HepG2 (cell line): ENCODE measurements around the gene DISP1. TPM values are rescaled to one million over a fixed set of nuclear protein-coding genes. Genes with fewer than 3 reads are reported as not detected.
A peak's percentile ranks its signal among the peaks of the same experiment; 100 is the strongest.

Source experiments
- ATAC-seq: fragments of 200-7000 bp; cut with Tn5 transposase; 3 replicates; pipeline ENCODE4 v1.9.1; 2020; ENCODE audit warnings: mild to moderate bottlenecking, moderate library complexity
- BruUV-seq: library from RNA; stranded (reverse); fragments of 400-500 nt; replicated peaks from 2 replicates; lab custom pipeline; 2021; lab: Mats Ljungman, UMichigan
- CTCF ChIA-PET: fragments of 300-600 bp; formaldehyde crosslinking; extraction: SDS; loops from one replicate; lab custom pipeline; 2021; ENCODE audit warnings: low total read pairs, inconsistent platforms, low intra/inter-chr PET ratio; lab: Yijun Ruan, JAX
- POLR2A ChIA-PET: fragments of 350-600 bp; sonication (Branson Sonifier 250); formaldehyde crosslinking; loops from one replicate; lab custom pipeline; 2020; ENCODE audit warnings: antibody characterized with exemption, inconsistent platforms; lab: Yijun Ruan, JAX
- DNase-seq: peaks from one replicate; pipeline ENCODE4 v3.0.0-alpha.2; 2015; ENCODE audit warnings: low spot score
- FAIRE-seq: peaks from 3 replicates; lab custom pipeline; 2011; peaks lifted over from hg19 to GRCh38; lab: Jason Lieb, UNC
- H2AFZ ChIP-seq: one replicate; pipeline ENCODE4 v1.6.1; 2011; ENCODE audit warnings: low read length, inconsistent platforms
- H3K27ac ChIP-seq: fragments of 300-600 bp; 3 replicates; pipeline ENCODE4 v1.8.0; 2011; ENCODE audit warnings: mixed run types, mild to moderate bottlenecking, mixed read lengths, low read length, inconsistent platforms; ENCODE audit not compliant: insufficient read depth; ENCODE audit errors: extremely low read length
- H3K27me3 ChIP-seq, 2 experiments: fragments of 200-600 bp in 1 of 2; 2 replicates in 1 of 2; 3 replicates in 1 of 2; pipeline versions ENCODE4 v1.6.0 to v1.8.0; 2011; ENCODE audit warnings: low read length in 2 of 2, mild to moderate bottlenecking in 2 of 2, moderate library complexity in 2 of 2, inconsistent platforms in 1 of 2; ENCODE audit not compliant: insufficient read depth in 2 of 2, control insufficient read depth in 1 of 2
- H3K36me3 ChIP-seq, 2 experiments: fragments of 200-600 bp in 1 of 2; replicated peaks in 1 of 2; 2 replicates in 1 of 2; 3 replicates in 1 of 2; pipeline versions ENCODE4 v1.5.1 to v1.8.0; 2011; ENCODE audit warnings: low read length in 2 of 2, inconsistent platforms in 1 of 2; ENCODE audit not compliant: insufficient read depth in 2 of 2, control insufficient read depth in 1 of 2
- H3K4me1 ChIP-seq: 2 replicates; pipeline ENCODE4 v1.5.1; 2012; ENCODE audit warnings: low read length, inconsistent platforms; ENCODE audit not compliant: insufficient read depth
- H3K4me2 ChIP-seq: 2 replicates; pipeline ENCODE4 v1.6.0; 2011; ENCODE audit warnings: low read depth, low read length, inconsistent platforms
- H3K4me3 ChIP-seq, 3 experiments: fragments of 200-600 bp in 1 of 3; sonication (generic), shearing (Covaris generic) in 1 of 3; replicated peaks in 1 of 3; 2 replicates each; pipeline ENCODE4 v1.5.1; 2011 to 2016; ENCODE audit warnings: low read length in 3 of 3, inconsistent platforms in 2 of 3, low read depth in 2 of 3, mild to moderate bottlenecking in 2 of 3, control low read depth in 1 of 3, mixed read lengths in 1 of 3; ENCODE audit not compliant: insufficient read depth in 1 of 3
- H3K79me2 ChIP-seq: one replicate; pipeline ENCODE4 v1.6.1; 2011; ENCODE audit warnings: low read length, inconsistent platforms; ENCODE audit not compliant: insufficient read depth
- H3K9ac ChIP-seq: 2 replicates; pipeline ENCODE4 v1.6.0; 2011; ENCODE audit warnings: mild to moderate bottlenecking, low read depth, low read length, inconsistent platforms; ENCODE audit not compliant: insufficient read depth
- H3K9me3 ChIP-seq: 2 replicates; pipeline ENCODE4 v1.5.1; 2012; ENCODE audit warnings: mild to moderate bottlenecking, low read length
- H4K20me1 ChIP-seq: 2 replicates; pipeline ENCODE4 v1.6.0; 2011; ENCODE audit warnings: inconsistent platforms, mild to moderate bottlenecking, low read length, moderate library complexity; ENCODE audit not compliant: insufficient read depth
- ATF7 ChIP-seq, 2 experiments: fragments of 450-650 bp in 1 of 2; sonication (generic) in 1 of 2; formaldehyde crosslinking in 1 of 2; IDR thresholded peaks; 2 replicates each; pipeline versions ENCODE4 v1.4.0 to v1.6.1; 2016 to 2020; ENCODE audit warnings: antibody characterized with exemption in 1 of 2, mild to moderate bottlenecking in 1 of 2, missing genetic modification reagents in 1 of 2
- CREB1 ChIP-seq, 2 experiments: fragments of 450-650 bp in 1 of 2; IDR thresholded peaks; 2 replicates each; pipeline ENCODE4 v1.6.1; 2016 to 2017; ENCODE audit warnings: control low read depth in 1 of 2, mild to moderate bottlenecking in 1 of 2, missing compliant biosample characterization in 1 of 2, missing genetic modification characterization in 1 of 2
- FIP1L1 ChIP-seq: fragments of 200-400 bp; formaldehyde crosslinking; IDR thresholded peaks from 2 replicates; pipeline ENCODE4 v1.6.1; 2018; ENCODE audit warnings: low read depth, mild to moderate bottlenecking, low read length, moderate library complexity, borderline replicate concordance; ENCODE audit not compliant: insufficient read depth
- HMG20B ChIP-seq: conservative IDR thresholded peaks from 2 replicates; pipeline ENCODE4 v1.6.1; 2016; ENCODE audit warnings: missing genetic modification reagents, missing compliant biosample characterization
- HNRNPUL1 ChIP-seq: fragments of 200-400 bp; formaldehyde crosslinking; IDR thresholded peaks from 2 replicates; pipeline ENCODE4 v1.6.1; 2017; ENCODE audit warnings: low read depth, mild to moderate bottlenecking, low read length, moderate library complexity
- PHB2 ChIP-seq: fragments of 450-650 bp; IDR thresholded peaks from 2 replicates; pipeline ENCODE4 v1.6.1; 2018; ENCODE audit not compliant: partially characterized antibody
- ZMYM2 ChIP-seq: sonication (generic); formaldehyde crosslinking; IDR thresholded peaks from 2 replicates; pipeline ENCODE4 v1.8.0; 2022; ENCODE audit warnings: mild to moderate bottlenecking, missing genetic modification reagents
- ZNF232 ChIP-seq: sonication (generic); formaldehyde crosslinking; IDR thresholded peaks from 2 replicates; pipeline ENCODE4 v1.4.0; 2020; ENCODE audit warnings: missing genetic modification reagents, borderline replicate concordance
- ZNF782 ChIP-seq: sonication (generic); formaldehyde crosslinking; IDR thresholded peaks from 2 replicates; pipeline ENCODE4 v1.4.0; 2020; ENCODE audit warnings: missing genetic modification reagents, mild to moderate bottlenecking, borderline replicate concordance
- ZNF878 ChIP-seq: sonication (generic); formaldehyde crosslinking; IDR thresholded peaks from 2 replicates; pipeline ENCODE4 v1.8.1; 2023; ENCODE audit warnings: mild to moderate bottlenecking, missing genetic modification reagents, moderate library complexity
- WGBS: methylation state at CpG from one replicate; pipeline ENCODE4 v1.1.6; 2017; ENCODE audit warnings: low lambda C conversion rate; 5-methylcytosine and 5-hydroxymethylcytosine counted together
- in situ Hi-C: cut with HindIII; loops from 2 replicates; pipeline ENCODE4 v1.10.0; 2017; ENCODE audit warnings: low pct_unique_long_range_greater_than_20kb; ENCODE audit not compliant: extremely low pct_ligation_motif_present
- intact Hi-C: fragments of 100-400 bp; cut with micrococcal nuclease; formaldehyde crosslinking; loops from one replicate; pipeline ENCODE4 v1.10.0; 2022; ENCODE audit not compliant: unreplicated experiment
- polyA plus RNA-seq, 8 experiments: library from polyadenylated mRNA; depleted of rRNA in 3 of 8; stranded (reverse) in 7 of 8; unstranded in 1 of 8; fragments of >200 nt; fragmentation: Illumina TruSeq in 4 of 8; extraction: Trizol in 4 of 8; gene quantifications; 2 replicates each; pipeline versions ENCODE4 v1.2.1 to v1.2.3, GENCODE V29; 2011 to 2016; ENCODE audit warnings: low read depth in 4 of 8, missing spikeins in 1 of 8, mixed read lengths in 1 of 8; ENCODE audit not compliant: insufficient read depth in 1 of 8
- total RNA-seq, 5 experiments: library from RNA; depleted of rRNA; stranded (reverse); fragments of >200 nt; fragmentation: Illumina TruSeq; extraction: Trizol; gene quantifications; 2 replicates each; pipeline ENCODE4 v1.2.3, GENCODE V29; 2016; ENCODE audit warnings: low read depth in 1 of 5
- TF ChIP-seq, protein P1 (sequence below): sonication (generic); formaldehyde crosslinking; conservative IDR thresholded peaks from 2 replicates; pipeline ENCODE4 v1.8.0; 2022; ENCODE audit warnings: mild to moderate bottlenecking, moderate library complexity, missing genetic modification reagents
- TF ChIP-seq, protein P2 (sequence below): sonication (generic); formaldehyde crosslinking; IDR thresholded peaks from 2 replicates; pipeline ENCODE4 v1.4.0; 2020; ENCODE audit warnings: mild to moderate bottlenecking, missing genetic modification reagents

DISP1 gene
- total and polyA plus RNA-seq, 2 of the 13 experiments (the other 11 are each of a cell fraction or from before 2014, with no cell fraction given) = 1.9 to 2.0 TPM

DNA sequence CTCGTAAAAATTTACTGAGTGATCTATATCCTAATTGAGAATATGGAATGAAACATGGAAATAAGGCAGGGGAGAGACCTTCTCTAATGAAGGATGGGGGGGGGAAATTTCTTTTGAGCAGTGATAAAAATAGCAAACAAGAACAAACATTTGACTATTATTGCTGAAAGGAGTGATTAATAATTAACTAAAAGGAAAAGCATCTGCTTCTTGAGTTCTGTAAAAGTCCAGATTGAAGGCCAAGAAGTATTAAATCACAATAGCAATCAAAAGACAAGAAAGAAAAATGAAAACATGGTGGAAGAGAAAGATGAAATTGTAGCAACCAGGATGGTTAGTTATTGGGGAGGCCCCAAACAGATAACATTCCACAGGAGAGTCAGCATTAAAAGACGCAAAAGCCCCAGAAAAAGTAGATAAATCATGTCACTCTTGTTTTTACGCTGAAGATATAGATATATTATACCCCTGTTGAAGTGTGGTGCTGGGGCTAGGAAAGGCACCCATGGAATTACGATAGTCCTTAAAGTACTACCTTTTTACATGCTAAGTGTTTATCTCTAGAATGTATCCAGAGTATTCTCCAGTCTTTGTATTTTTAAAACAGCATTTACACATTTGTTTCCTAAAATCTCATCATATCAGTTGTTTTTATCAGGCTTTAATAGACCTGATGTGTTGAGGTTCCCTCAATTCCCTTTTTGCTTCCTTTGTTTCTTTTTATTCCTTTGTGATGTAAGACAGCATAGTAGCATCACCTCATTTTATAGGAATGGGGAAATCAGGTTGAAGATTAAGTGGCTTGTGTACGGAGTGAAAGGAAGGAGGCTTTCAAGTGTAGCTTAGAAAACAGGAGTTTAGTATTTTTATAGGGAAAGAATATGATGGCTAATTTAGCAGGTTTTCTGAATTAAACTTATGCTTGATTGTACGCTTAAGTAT, 28.9 kb downstream of the DISP1 start:
- no peaks in the 10 kb centered on the region for H3K27me3 ChIP-seq

DNA sequence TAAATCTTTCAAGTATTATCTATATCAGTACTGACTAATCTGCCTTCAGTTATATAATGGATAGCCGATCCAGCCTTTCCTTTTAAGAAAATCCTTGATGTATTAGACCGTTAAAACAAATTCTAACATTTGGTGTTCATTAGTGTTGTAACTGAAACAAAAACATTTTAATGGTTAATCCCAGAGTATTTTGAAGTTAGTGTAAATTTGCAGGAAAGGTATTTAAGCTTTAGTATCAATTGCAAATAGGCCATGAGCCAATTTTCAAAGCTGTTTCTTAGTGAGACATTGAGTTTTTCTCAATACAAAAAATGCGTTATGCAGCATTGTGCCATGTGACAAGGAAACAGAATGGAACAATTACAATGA, 29.6 kb downstream of the DISP1 start:
- Histone ChIP-seq H2AFZ (no peak overlapping the region), H3K27me3 (no peaks in the 10 kb centered on the region), H3K4me2 (no peak overlapping the region), H3K4me3 (no peak overlapping the region), H4K20me1 (no peaks in the 10 kb centered on the region), H3K9ac (no peak overlapping the region), H3K9me3 (no peaks in the 10 kb centered on the region), H3K27ac (no peak overlapping the region), H3K36me3 (no peaks in the 10 kb centered on the region), H3K4me1 (peaks cover 12% of the 10 kb centered on the region), H3K79me2 (no peaks in the 10 kb centered on the region)
- in situ Hi-C loops (no loop called here), intact Hi-C loops (no loop called here)
- WGBS = 96% methylated on average over 3 of the region's 3 CpGs
- ATAC-seq (no peak), DNase-seq (no peak), FAIRE-seq (no peak)
- TF ChIP-seq, protein P1, sequence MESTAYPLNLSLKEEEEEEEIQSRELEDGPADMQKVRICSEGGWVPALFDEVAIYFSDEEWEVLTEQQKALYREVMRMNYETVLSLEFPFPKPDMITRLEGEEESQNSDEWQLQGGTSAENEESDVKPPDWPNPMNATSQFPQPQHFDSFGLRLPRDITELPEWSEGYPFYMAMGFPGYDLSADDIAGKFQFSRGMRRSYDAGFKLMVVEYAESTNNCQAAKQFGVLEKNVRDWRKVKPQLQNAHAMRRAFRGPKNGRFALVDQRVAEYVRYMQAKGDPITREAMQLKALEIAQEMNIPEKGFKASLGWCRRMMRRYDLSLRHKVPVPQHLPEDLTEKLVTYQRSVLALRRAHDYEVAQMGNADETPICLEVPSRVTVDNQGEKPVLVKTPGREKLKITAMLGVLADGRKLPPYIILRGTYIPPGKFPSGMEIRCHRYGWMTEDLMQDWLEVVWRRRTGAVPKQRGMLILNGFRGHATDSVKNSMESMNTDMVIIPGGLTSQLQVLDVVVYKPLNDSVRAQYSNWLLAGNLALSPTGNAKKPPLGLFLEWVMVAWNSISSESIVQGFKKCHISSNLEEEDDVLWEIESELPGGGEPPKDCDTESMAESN (CRISPR knock-in tag) = no peak
- TF ChIP-seq ZMYM2 (CRISPR knock-in tag) (no peak), CREB1 (IDR thresholded peaks at IDR 0.05) (no peak), CREB1 (CRISPR knock-in tag; IDR thresholded peaks at IDR 0.05) (no peak), HMG20B (CRISPR knock-in tag) (no peak), ZNF878 (CRISPR knock-in tag) (no peak), ZNF232 (CRISPR knock-in tag) (no peak), FIP1L1 (no peak), ZNF782 (CRISPR knock-in tag) (no peak), PHB2 (no peak)
- TF ChIP-seq, protein P2, sequence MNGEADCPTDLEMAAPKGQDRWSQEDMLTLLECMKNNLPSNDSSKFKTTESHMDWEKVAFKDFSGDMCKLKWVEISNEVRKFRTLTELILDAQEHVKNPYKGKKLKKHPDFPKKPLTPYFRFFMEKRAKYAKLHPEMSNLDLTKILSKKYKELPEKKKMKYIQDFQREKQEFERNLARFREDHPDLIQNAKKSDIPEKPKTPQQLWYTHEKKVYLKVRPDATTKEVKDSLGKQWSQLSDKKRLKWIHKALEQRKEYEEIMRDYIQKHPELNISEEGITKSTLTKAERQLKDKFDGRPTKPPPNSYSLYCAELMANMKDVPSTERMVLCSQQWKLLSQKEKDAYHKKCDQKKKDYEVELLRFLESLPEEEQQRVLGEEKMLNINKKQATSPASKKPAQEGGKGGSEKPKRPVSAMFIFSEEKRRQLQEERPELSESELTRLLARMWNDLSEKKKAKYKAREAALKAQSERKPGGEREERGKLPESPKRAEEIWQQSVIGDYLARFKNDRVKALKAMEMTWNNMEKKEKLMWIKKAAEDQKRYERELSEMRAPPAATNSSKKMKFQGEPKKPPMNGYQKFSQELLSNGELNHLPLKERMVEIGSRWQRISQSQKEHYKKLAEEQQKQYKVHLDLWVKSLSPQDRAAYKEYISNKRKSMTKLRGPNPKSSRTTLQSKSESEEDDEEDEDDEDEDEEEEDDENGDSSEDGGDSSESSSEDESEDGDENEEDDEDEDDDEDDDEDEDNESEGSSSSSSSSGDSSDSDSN (CRISPR knock-in tag) = no peak
- CTCF ChIA-PET = no interaction called here
- POLR2A ChIA-PET = no interaction called here
- no TSS peak for BruUV-seq

More for the DNA sequence above, 28.9 kb downstream of the DISP1 start:
- FAIRE-seq (no peak), ATAC-seq (no peak), DNase-seq (no peak)
- no peak overlapping the region for H3K27ac ChIP-seq
- 85% methylated on average over 6 of the region's 6 CpGs for WGBS
- H3K4me2 ChIP-seq = no peak overlapping the region
- in situ Hi-C loops = no loop called here
- H2AFZ ChIP-seq = no peak overlapping the region
- peaks cover 12% of the 10 kb centered on the region for H3K4me1 ChIP-seq
- no peaks in the 10 kb centered on the region for H3K79me2 ChIP-seq
- no peak overlapping the region for H3K4me3 ChIP-seq
- no peaks in the 10 kb centered on the region for H3K9me3 ChIP-seq
- CTCF ChIA-PET = no interaction called here
- POLR2A ChIA-PET = no interaction called here
- peak; percentile 74 for TF ChIP-seq HNRNPUL1
- no peak for TF ChIP-seq ATF7 (IDR thresholded peaks at IDR 0.05)
- no peak for TF ChIP-seq ATF7 (CRISPR knock-in tag; IDR thresholded peaks at IDR 0.05)
- BruUV-seq = no TSS peak
- intact Hi-C loops = no loop called here
- no peaks in the 10 kb centered on the region for H3K36me3 ChIP-seq
- H4K20me1 ChIP-seq = no peaks in the 10 kb centered on the region
- no peak overlapping the region for H3K9ac ChIP-seq
